ENCODE results near the gene DCAF11.

The DCAF11 gene

DNA sequence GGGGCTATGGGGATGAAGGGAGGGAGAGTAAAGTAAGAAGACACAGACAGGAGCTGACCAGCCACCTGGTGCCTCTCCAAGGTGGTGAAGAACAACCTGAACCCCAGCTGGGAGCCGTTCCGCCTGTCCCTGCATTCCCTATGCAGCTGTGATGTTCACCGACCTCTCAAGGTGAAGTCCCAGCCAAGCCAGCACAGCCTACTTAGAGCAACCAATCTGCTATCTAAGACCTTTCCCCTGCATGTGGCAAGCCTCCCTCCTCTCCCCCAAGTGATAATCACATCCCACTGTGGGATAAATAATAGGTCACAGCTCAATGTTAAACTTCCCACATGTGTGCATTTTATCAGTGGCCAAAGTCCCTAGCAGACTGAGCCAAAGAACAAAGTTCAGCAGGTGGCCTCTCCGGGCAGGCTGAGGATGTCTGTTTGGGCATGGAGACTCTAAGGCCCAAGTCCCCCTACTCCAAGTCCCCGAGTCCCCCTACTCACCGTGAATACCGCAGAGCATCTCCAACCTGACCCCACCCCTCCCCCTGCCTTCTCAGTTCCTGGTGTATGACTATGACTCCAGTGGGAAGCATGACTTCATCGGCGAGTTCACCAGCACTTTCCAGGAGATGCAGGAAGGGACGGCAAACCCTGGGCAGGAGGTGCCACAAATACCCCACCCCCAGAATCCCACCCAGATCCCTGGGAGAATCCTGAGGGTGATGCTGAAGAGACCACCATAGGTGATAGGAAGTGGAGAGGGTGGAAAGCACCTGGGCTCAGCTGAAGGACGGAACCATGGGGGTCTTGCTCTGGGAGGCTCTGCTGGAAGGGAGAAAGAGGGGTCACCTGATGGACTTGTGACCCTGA is 39.7 kb upstream of the DCAF11 start:
- H3K27ac ChIP-seq = no peak overlapping the region
- TF ChIP-seq, protein P1, sequence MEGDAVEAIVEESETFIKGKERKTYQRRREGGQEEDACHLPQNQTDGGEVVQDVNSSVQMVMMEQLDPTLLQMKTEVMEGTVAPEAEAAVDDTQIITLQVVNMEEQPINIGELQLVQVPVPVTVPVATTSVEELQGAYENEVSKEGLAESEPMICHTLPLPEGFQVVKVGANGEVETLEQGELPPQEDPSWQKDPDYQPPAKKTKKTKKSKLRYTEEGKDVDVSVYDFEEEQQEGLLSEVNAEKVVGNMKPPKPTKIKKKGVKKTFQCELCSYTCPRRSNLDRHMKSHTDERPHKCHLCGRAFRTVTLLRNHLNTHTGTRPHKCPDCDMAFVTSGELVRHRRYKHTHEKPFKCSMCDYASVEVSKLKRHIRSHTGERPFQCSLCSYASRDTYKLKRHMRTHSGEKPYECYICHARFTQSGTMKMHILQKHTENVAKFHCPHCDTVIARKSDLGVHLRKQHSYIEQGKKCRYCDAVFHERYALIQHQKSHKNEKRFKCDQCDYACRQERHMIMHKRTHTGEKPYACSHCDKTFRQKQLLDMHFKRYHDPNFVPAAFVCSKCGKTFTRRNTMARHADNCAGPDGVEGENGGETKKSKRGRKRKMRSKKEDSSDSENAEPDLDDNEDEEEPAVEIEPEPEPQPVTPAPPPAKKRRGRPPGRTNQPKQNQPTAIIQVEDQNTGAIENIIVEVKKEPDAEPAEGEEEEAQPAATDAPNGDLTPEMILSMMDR (conservative IDR thresholded peaks at IDR 0.05) = no peak
- no peak for TF ChIP-seq ZFX (IDR thresholded peaks at IDR 0.05)

DNA sequence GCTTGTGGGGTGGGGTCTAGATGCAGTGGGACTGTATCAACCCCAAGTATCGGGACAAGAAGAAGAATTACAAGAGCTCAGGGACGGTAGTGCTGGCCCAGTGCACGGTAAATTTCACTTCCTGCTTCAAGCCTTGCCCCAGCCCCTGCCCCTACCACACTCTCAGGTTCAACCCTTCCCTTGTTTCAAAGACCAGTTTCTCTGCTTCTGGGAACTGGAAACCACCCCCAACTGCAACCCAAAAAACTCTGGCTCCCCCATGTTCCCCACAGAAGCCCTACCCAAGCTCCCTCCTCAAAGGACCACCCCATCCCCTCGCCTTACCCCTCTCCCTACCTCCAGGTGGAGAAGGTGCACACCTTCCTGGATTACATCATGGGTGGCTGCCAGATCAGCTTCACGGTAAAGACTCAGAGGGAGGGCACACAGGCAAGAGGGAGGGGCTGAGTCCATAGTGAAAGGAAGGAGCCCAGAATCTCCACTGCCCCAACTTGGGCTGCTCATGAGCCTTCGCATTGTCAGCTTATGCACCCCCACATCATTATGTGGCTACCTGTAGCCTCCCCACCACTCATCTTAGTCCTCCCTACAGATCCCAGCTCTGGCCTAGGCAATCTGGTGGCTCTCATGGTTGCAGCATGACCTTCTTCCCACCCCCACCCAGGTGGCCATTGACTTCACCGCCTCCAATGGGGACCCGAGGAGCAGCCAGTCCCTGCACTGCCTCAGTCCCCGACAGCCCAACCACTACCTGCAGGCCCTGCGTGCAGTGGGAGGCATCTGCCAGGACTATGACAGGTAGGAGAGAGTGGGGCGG is 38.9 kb upstream of the DCAF11 start:
- H3K27ac ChIP-seq = no peak overlapping the region

DNA sequence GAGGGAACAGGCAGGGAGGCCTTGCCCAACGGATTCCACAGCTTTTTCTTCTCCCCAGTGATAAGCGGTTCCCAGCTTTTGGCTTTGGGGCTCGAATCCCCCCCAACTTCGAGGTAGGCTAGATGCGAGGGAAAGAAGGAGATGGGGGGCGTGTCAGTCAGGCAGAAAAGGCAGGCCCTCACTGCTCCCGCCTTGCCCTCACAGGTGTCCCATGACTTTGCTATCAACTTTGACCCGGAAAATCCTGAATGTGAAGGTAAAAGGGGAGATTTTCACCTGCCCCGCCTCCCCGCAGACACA is 38.3 kb upstream of the DCAF11 start:
- no peak overlapping the region for H3K27ac ChIP-seq

More for the DNA sequence above, 38.9 kb upstream of the DCAF11 start:
- TF ChIP-seq, protein P1 (conservative IDR thresholded peaks at IDR 0.05) = no peak
- no peak for TF ChIP-seq ZFX (IDR thresholded peaks at IDR 0.05)

DNA sequence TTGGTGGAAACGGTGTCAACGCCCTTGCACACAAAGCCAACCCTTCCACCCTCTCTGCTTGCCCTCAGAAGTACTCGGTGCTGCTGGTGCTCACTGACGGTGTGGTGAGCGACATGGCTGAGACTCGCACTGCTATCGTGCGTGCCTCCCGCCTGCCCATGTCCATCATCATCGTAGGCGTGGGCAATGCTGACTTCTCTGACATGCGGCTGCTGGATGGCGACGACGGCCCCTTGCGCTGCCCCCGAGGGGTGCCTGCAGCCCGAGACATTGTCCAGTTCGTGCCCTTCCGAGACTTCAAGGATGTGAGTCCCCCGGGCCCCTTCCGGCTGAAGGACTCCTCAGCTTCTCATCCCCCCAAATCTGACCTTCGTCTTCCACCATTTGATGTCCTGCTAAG is 37.5 kb upstream of the DCAF11 start:
- no peak overlapping the region for H3K27ac ChIP-seq
- no peak for TF ChIP-seq ZFX (IDR thresholded peaks at IDR 0.05)
- TF ChIP-seq, protein P1 (conservative IDR thresholded peaks at IDR 0.05) = no peak

More for the DNA sequence above, 38.3 kb upstream of the DCAF11 start:
- no peak for TF ChIP-seq ZFX (IDR thresholded peaks at IDR 0.05)
- TF ChIP-seq, protein P1 (conservative IDR thresholded peaks at IDR 0.05) = no peak

DNA sequence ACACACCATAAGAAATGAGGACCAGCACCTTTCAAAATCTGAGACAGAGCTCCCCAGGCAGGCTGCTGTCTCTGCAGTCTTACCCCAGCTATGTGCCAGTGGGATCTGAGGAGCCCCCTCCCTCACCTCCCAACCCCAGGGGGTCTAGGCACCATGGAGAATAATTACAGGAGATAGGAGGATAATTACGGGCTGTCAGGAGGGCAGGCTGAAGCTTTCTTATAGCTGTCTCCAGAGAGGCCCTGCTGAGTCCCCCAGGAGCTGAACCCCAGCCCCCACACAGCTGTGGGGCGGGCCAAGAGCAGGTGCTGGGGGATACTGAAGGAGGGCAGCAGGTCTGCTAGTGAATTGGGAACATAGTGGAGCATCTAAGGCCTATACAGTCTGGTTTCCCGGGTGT is 36.4 kb upstream of the DCAF11 start:
- no peak overlapping the region for H3K27ac ChIP-seq
- TF ChIP-seq, protein P1 (conservative IDR thresholded peaks at IDR 0.05) = no peak
- TF ChIP-seq ZFX (IDR thresholded peaks at IDR 0.05) = no peak

DNA sequence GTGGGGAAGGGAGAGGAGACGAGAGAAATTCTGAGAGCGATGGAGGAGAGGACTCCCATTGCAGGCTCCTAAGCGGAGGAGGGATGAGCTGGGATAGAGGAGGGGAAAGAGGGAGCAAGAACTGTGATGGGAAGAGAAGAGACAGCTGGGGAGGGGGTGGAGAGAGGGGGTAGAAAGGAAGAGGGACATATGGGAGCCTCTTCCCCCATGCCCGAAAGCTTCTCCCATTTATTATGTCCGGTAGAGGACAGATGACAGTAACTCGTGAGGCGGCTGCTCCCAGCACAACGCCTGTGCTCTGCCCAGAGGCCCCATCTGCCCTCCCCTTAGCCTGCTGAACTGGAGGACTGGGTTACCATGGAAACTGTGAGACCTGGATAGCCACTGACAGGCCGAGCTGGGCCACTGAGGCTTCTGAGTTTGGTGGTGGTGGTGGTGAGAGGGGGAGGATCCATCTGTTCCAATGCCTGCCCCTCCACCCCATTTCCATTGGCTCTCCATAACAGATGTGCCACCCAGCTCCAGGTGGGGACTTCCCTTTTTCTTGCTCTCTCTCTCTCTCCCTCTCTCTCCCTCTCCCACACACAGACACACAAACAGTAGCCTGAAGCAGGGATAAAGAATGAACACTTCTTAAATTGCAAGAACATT is 35.0 kb upstream of the DCAF11 start:
- H3K27ac ChIP-seq = no peak overlapping the region
- TF ChIP-seq, protein P1 (conservative IDR thresholded peaks at IDR 0.05) = no peak
- 0 out of 2 replicates have a peak, but pooled peaks have one; percentile 11 for TF ChIP-seq ZFX (IDR thresholded peaks at IDR 0.05)
